ENCODE results near the gene WDR35. TPM values are rescaled to one million over a fixed set of nuclear protein-coding genes. Genes with fewer than 3 reads are reported as not detected.

Gene WDR35
- total and polyA plus RNA-seq, 3 donors from 2014 or later = 18.5 to 24.9 (median 23.6) TPM

DNA sequence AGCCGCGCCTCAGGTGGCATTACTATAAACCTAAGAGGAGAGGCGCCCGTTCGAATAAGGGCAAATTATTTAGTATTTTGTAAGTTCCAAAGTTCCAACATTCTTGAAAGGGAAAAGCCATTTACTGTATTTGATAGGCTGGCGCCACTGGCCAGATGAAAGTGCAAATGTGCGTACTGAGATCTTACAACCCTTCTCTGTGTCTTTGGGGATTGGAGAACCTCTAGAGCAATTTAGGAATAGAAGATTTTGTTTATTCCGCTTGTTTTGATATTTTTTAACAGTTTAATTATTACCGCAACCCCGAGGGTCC, 467 bp upstream of the WDR35 start:
- Histone ChIP-seq H3K4me3 (peak overlapping the region; percentile 76 to 79), H3K4me1 (peaks cover 3% of the 10 kb centered on the region), H3K36me3 (ENCODE audit: low read depth, missing control alignments) (no peaks in the 10 kb centered on the region), H3K27ac (peak overlapping the region; percentile 15 to 73), H3K27me3 (no peaks in the 10 kb centered on the region), H3K9me3 (no peaks in the 10 kb centered on the region)
- TF ChIP-seq, protein P1, sequence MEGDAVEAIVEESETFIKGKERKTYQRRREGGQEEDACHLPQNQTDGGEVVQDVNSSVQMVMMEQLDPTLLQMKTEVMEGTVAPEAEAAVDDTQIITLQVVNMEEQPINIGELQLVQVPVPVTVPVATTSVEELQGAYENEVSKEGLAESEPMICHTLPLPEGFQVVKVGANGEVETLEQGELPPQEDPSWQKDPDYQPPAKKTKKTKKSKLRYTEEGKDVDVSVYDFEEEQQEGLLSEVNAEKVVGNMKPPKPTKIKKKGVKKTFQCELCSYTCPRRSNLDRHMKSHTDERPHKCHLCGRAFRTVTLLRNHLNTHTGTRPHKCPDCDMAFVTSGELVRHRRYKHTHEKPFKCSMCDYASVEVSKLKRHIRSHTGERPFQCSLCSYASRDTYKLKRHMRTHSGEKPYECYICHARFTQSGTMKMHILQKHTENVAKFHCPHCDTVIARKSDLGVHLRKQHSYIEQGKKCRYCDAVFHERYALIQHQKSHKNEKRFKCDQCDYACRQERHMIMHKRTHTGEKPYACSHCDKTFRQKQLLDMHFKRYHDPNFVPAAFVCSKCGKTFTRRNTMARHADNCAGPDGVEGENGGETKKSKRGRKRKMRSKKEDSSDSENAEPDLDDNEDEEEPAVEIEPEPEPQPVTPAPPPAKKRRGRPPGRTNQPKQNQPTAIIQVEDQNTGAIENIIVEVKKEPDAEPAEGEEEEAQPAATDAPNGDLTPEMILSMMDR (IDR thresholded peaks at IDR 0.05) = no peak
- TF ChIP-seq POLR2A (IDR thresholded peaks at IDR 0.05) = no peak
- WGBS, 2 donors = 10 to 15% methylated on average over 8 to 10 of the region's 10 CpGs
- intact Hi-C loops (cut with DNase I; ENCODE audit: low total_unique reads) = no loop called here
- DNase-seq = no peak

DNA sequence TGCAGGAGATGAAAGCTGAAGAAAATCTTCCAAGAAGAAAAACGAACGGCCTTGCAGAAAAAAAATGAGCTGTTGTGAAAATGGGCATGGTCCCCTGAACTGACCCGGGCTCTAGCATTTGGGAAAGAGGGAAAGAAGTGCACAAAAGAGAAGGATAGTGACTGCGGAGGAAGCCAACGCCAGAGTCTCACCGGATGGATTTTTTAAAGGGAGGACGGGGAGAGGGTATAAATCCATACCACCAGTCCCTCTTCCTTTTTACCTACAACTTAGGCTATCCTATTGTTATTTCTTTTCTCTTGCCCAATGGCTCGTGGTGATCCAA, 601 bp downstream of the WDR35 start:
- Histone ChIP-seq H3K27me3 (no peaks in the 10 kb centered on the region), H3K9me3 (no peaks in the 10 kb centered on the region), H3K4me1 (peaks cover 3% of the 10 kb centered on the region), H3K4me3 (peak overlapping the region; percentile 76 to 79), H3K27ac (peak overlapping the region; percentile 15 to 73), H3K36me3 (ENCODE audit: low read depth, missing control alignments) (no peaks in the 10 kb centered on the region)
- intact Hi-C loops (cut with DNase I; ENCODE audit: low total_unique reads) = no loop called here
- no peak for DNase-seq
- WGBS, 2 donors = 1 to 5% methylated on average over 8 of the region's 8 CpGs
- TF ChIP-seq POLR2A (IDR thresholded peaks at IDR 0.05) = no peak
- TF ChIP-seq, protein P1 (IDR thresholded peaks at IDR 0.05) = no peak

DNA sequence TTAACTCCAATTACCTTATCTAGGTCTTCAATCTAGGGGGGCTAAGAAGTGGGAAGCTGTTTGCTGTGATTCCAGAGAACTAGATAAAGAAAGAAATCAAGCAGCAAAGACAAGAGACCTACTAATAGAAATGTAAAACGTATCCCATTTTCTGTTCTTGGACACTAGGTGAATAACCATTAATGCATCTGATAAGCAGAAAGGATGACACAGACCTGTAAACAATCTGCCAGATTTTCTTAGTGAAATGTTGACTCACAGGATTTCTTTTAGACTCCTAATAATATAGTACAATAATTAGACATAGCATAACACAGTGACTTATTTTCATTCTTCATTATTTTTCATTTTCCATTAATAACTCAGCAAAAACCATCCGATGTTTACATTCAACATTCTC, 1.3 kb downstream of the WDR35 start:
- TF ChIP-seq POLR2A (IDR thresholded peaks at IDR 0.05) = no peak
- TF ChIP-seq, protein P1 (IDR thresholded peaks at IDR 0.05) = no peak
- Histone ChIP-seq H3K27me3 (no peaks in the 10 kb centered on the region), H3K4me1 (peaks cover 3% of the 10 kb centered on the region), H3K4me3 (no peak overlapping the region), H3K9me3 (no peaks in the 10 kb centered on the region), H3K27ac (no peak overlapping the region), H3K36me3 (ENCODE audit: low read depth, missing control alignments) (no peaks in the 10 kb centered on the region)
- no peak for DNase-seq
- WGBS, 2 donors = 52 to 62% methylated on average over 2 of the region's 2 CpGs
- intact Hi-C loops (cut with DNase I; ENCODE audit: low total_unique reads) = no loop called here

DNA sequence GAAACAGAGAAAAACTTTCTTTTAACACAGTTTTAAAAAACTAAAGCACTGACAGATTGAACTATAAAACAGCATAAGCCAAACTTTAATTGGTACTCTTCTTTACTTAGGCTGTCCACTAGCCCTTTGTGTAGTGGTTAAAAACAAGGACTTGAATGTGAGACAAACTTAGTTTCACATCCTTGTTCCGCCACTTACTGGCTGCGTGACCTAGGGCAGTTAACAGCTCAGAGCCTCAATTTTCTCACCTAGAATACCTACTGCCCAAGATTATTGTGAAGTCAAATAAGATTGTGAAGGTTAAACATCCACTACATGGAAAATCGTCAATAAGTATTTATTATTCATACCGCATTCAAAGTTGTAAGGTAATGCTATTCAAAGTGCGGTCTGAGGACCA, 2.0 kb downstream of the WDR35 start:
- Histone ChIP-seq H3K36me3 (ENCODE audit: low read depth, missing control alignments) (no peaks in the 10 kb centered on the region), H3K4me3 (no peak overlapping the region), H3K9me3 (no peaks in the 10 kb centered on the region), H3K27me3 (no peaks in the 10 kb centered on the region), H3K4me1 (peaks cover 3% of the 10 kb centered on the region), H3K27ac (no peak overlapping the region)
- WGBS, 2 donors = 80 to 85% methylated on average over 5 of the region's 5 CpGs
- no peak for TF ChIP-seq POLR2A (IDR thresholded peaks at IDR 0.05)
- TF ChIP-seq, protein P1 (IDR thresholded peaks at IDR 0.05) = no peak
- DNase-seq = no peak
- intact Hi-C loops (cut with DNase I; ENCODE audit: low total_unique reads) = no loop called here

DNA sequence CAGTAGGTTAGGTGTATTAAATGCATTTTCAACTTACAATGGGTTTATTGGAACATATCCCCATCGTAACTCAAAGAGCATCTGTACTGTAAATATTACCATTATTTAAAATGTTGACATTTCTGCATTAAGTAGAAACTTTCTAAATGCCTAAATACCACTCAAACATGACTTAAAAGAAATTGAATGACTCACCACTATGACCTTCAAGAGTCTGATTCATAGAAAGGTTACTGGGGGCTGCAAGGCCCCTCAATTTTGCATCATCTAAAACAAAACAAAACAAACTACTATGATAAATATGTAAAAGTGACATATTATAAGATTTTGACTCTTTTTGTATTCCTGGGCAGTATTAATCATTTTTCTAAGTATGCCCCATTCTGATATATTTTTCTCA, 7.6 kb downstream of the WDR35 start:
- intact Hi-C loops (cut with DNase I; ENCODE audit: low total_unique reads) = no loop called here
- DNase-seq = no peak
- H3K9me3 ChIP-seq = no peaks in the 10 kb centered on the region
- no peaks in the 10 kb centered on the region for H3K36me3 ChIP-seq (ENCODE audit: low read depth, missing control alignments)
- TF ChIP-seq, protein P1 (IDR thresholded peaks at IDR 0.05) = no peak
- no peak for TF ChIP-seq POLR2A (IDR thresholded peaks at IDR 0.05)
- H3K4me3 ChIP-seq = no peak overlapping the region
- 90 to 98% methylated on average over 1 of the region's 1 CpG for WGBS, 2 donors
- no peaks in the 10 kb centered on the region for H3K27me3 ChIP-seq
- H3K27ac ChIP-seq = no peak overlapping the region
- no peaks in the 10 kb centered on the region for H3K4me1 ChIP-seq

Measured in testis (tissue), 3 donors.